OCI-LY3 (cell line): ENCODE measurements around the gene EXOSC7.

Experiments used
- CTCF ChIP-seq: fragments of 200-600, 300-600 bp; sonication (generic); IDR thresholded peaks from 2 replicates; pipeline ENCODE4 v1.5.1; 2014; ENCODE audit warnings: antibody characterized with exemption, low read length, low read depth
- EZH2phosphoT487 ChIP-seq: fragments of 200-600 bp; shearing (Covaris generic); IDR thresholded peaks from 2 replicates; pipeline ENCODE4 v1.6.1; 2018; ENCODE audit warnings: antibody characterized with exemption, mixed run types, low read depth

DNA sequence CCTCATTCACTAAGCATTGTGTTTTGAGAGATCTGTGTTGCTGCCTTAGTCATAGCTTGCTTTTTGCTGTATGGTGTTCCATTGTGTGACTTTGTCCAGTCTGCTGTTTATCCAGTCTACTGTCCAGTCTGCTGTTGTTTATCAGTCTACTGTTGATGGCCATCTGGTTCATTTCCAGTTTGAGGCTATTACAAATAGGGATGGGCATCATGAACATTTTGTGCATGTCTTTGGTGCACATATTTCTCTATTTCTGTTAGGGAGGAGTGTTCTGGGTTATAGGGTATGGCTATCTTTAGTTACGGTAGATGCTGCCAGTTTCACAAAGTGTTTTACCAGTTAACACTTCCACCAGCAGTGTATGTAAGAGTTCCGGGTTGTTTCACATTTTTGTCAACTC is 27.8 kb downstream of the EXOSC7 start:
- TF ChIP-seq CTCF (no peak), EZH2phosphoT487 (no peak)
